HepG2 (cell line): ENCODE measurements around the gene CALD1. TPM values are rescaled to one million over a fixed set of nuclear protein-coding genes. Genes with fewer than 3 reads are reported as not detected.

ENCODE experiments used
- ATAC-seq: fragments of 200-7000 bp; cut with Tn5 transposase; 3 replicates; pipeline ENCODE4 v1.9.1; 2020; ENCODE audit warnings: mild to moderate bottlenecking, moderate library complexity
- BruUV-seq: library from RNA; stranded (reverse); fragments of 400-500 nt; replicated peaks from 2 replicates; lab custom pipeline; 2021; lab: Mats Ljungman, UMichigan
- CTCF ChIA-PET: fragments of 300-600 bp; formaldehyde crosslinking; extraction: SDS; loops from one replicate; lab custom pipeline; 2021; ENCODE audit warnings: low total read pairs, inconsistent platforms, low intra/inter-chr PET ratio; lab: Yijun Ruan, JAX
- POLR2A ChIA-PET: fragments of 350-600 bp; sonication (Branson Sonifier 250); formaldehyde crosslinking; loops from one replicate; lab custom pipeline; 2020; ENCODE audit warnings: antibody characterized with exemption, inconsistent platforms; lab: Yijun Ruan, JAX
- DNase-seq: peaks from one replicate; pipeline ENCODE4 v3.0.0-alpha.2; 2015; ENCODE audit warnings: low spot score
- FAIRE-seq: peaks from 3 replicates; lab custom pipeline; 2011; peaks lifted over from hg19 to GRCh38; lab: Jason Lieb, UNC
- H2AFZ ChIP-seq: one replicate; pipeline ENCODE4 v1.6.1; 2011; ENCODE audit warnings: low read length, inconsistent platforms
- H3K27ac ChIP-seq: fragments of 300-600 bp; 3 replicates; pipeline ENCODE4 v1.8.0; 2011; ENCODE audit warnings: mixed run types, mild to moderate bottlenecking, mixed read lengths, low read length, inconsistent platforms; ENCODE audit not compliant: insufficient read depth; ENCODE audit errors: extremely low read length
- H3K27me3 ChIP-seq, 2 experiments: fragments of 200-600 bp in 1 of 2; 2 replicates in 1 of 2; 3 replicates in 1 of 2; pipeline versions ENCODE4 v1.6.0 to v1.8.0; 2011; ENCODE audit warnings: low read length in 2 of 2, mild to moderate bottlenecking in 2 of 2, moderate library complexity in 2 of 2, inconsistent platforms in 1 of 2; ENCODE audit not compliant: insufficient read depth in 2 of 2, control insufficient read depth in 1 of 2
- H3K36me3 ChIP-seq, 2 experiments: fragments of 200-600 bp in 1 of 2; replicated peaks in 1 of 2; 2 replicates in 1 of 2; 3 replicates in 1 of 2; pipeline versions ENCODE4 v1.5.1 to v1.8.0; 2011; ENCODE audit warnings: low read length in 2 of 2, inconsistent platforms in 1 of 2; ENCODE audit not compliant: insufficient read depth in 2 of 2, control insufficient read depth in 1 of 2
- H3K4me1 ChIP-seq: 2 replicates; pipeline ENCODE4 v1.5.1; 2012; ENCODE audit warnings: low read length, inconsistent platforms; ENCODE audit not compliant: insufficient read depth
- H3K4me2 ChIP-seq: 2 replicates; pipeline ENCODE4 v1.6.0; 2011; ENCODE audit warnings: low read depth, low read length, inconsistent platforms
- H3K4me3 ChIP-seq, 3 experiments: fragments of 200-600 bp in 1 of 3; sonication (generic), shearing (Covaris generic) in 1 of 3; replicated peaks in 1 of 3; 2 replicates each; pipeline ENCODE4 v1.5.1; 2011 to 2016; ENCODE audit warnings: low read length in 3 of 3, inconsistent platforms in 2 of 3, low read depth in 2 of 3, mild to moderate bottlenecking in 2 of 3, control low read depth in 1 of 3, mixed read lengths in 1 of 3; ENCODE audit not compliant: insufficient read depth in 1 of 3
- H3K79me2 ChIP-seq: one replicate; pipeline ENCODE4 v1.6.1; 2011; ENCODE audit warnings: low read length, inconsistent platforms; ENCODE audit not compliant: insufficient read depth
- H3K9ac ChIP-seq: 2 replicates; pipeline ENCODE4 v1.6.0; 2011; ENCODE audit warnings: mild to moderate bottlenecking, low read depth, low read length, inconsistent platforms; ENCODE audit not compliant: insufficient read depth
- H3K9me3 ChIP-seq: 2 replicates; pipeline ENCODE4 v1.5.1; 2012; ENCODE audit warnings: mild to moderate bottlenecking, low read length
- H4K20me1 ChIP-seq: 2 replicates; pipeline ENCODE4 v1.6.0; 2011; ENCODE audit warnings: inconsistent platforms, mild to moderate bottlenecking, low read length, moderate library complexity; ENCODE audit not compliant: insufficient read depth
- CREB1 ChIP-seq, 2 experiments: fragments of 450-650 bp in 1 of 2; IDR thresholded peaks; 2 replicates each; pipeline ENCODE4 v1.6.1; 2016 to 2017; ENCODE audit warnings: control low read depth in 1 of 2, mild to moderate bottlenecking in 1 of 2, missing compliant biosample characterization in 1 of 2, missing genetic modification characterization in 1 of 2
- HNF1A ChIP-seq, 2 experiments: sonication (generic) in 1 of 2; formaldehyde crosslinking in 1 of 2; IDR thresholded peaks; 2 replicates each; pipeline versions ENCODE4 v1.4.0 to v1.6.1; 2016 to 2020; ENCODE audit warnings: borderline replicate concordance in 1 of 2, low read depth in 1 of 2, mild to moderate bottlenecking in 1 of 2, missing genetic modification reagents in 1 of 2
- MED8 ChIP-seq: sonication (generic); formaldehyde crosslinking; IDR thresholded peaks from 2 replicates; pipeline ENCODE4 v1.8.1; 2023; ENCODE audit warnings: mild to moderate bottlenecking, missing genetic modification reagents; ENCODE audit not compliant: insufficient replicate concordance
- SP2 ChIP-seq: sonication (generic); formaldehyde crosslinking; IDR thresholded peaks from 2 replicates; pipeline ENCODE4 v1.5.1; 2020; ENCODE audit warnings: mild to moderate bottlenecking, missing genetic modification reagents
- ZNF761 ChIP-seq: sonication (generic); formaldehyde crosslinking; conservative IDR thresholded peaks from 2 replicates; pipeline ENCODE4 v1.4.0; 2020; ENCODE audit warnings: mild to moderate bottlenecking, missing genetic modification reagents
- WGBS: methylation state at CpG from one replicate; pipeline ENCODE4 v1.1.6; 2017; ENCODE audit warnings: low lambda C conversion rate; 5-methylcytosine and 5-hydroxymethylcytosine counted together
- in situ Hi-C: cut with HindIII; loops from 2 replicates; pipeline ENCODE4 v1.10.0; 2017; ENCODE audit warnings: low pct_unique_long_range_greater_than_20kb; ENCODE audit not compliant: extremely low pct_ligation_motif_present
- intact Hi-C: fragments of 100-400 bp; cut with micrococcal nuclease; formaldehyde crosslinking; loops from one replicate; pipeline ENCODE4 v1.10.0; 2022; ENCODE audit not compliant: unreplicated experiment
- polyA plus RNA-seq, 8 experiments: library from polyadenylated mRNA; depleted of rRNA in 3 of 8; stranded (reverse) in 7 of 8; unstranded in 1 of 8; fragments of >200 nt; fragmentation: Illumina TruSeq in 4 of 8; extraction: Trizol in 4 of 8; gene quantifications; 2 replicates each; pipeline versions ENCODE4 v1.2.1 to v1.2.3, GENCODE V29; 2011 to 2016; ENCODE audit warnings: low read depth in 4 of 8, missing spikeins in 1 of 8, mixed read lengths in 1 of 8; ENCODE audit not compliant: insufficient read depth in 1 of 8
- total RNA-seq, 5 experiments: library from RNA; depleted of rRNA; stranded (reverse); fragments of >200 nt; fragmentation: Illumina TruSeq; extraction: Trizol; gene quantifications; 2 replicates each; pipeline ENCODE4 v1.2.3, GENCODE V29; 2016; ENCODE audit warnings: low read depth in 1 of 5

CALD1 gene
- total and polyA plus RNA-seq, 2 of the 13 experiments (the other 11 are each of a cell fraction or from before 2014, with no cell fraction given), result 53.0 to 112 TPM

- intact Hi-C loops, result no loop called here
- POLR2A ChIA-PET, result no interaction called here
- DNase-seq, result no peak
Observed at GRCh38 chr7:134777470-134777869, 2.0 kb upstream of the CALD1 start.

More at GRCh38 chr7:134777470-134777869, 2.0 kb upstream of the CALD1 start:
- Histone ChIP-seq H3K4me2 (no peak overlapping the region), H3K4me3 (no peak overlapping the region), H3K36me3 (no peaks in the 10 kb centered on the region), H3K79me2 (no peaks in the 10 kb centered on the region), H3K9me3 (no peaks in the 10 kb centered on the region), H3K27ac (no peak overlapping the region), H3K4me1 (peaks cover 15% of the 10 kb centered on the region), H3K9ac (no peak overlapping the region), H4K20me1 (no peaks in the 10 kb centered on the region), H3K27me3 (no peaks in the 10 kb centered on the region), H2AFZ (no peak overlapping the region)
- TF ChIP-seq ZNF761 (no peak), HNF1A (IDR thresholded peaks at IDR 0.05; ENCODE audit: low read depth) (no peak), HNF1A (CRISPR knock-in tag; IDR thresholded peaks at IDR 0.05; ENCODE audit: borderline replicate concordance) (no peak), CREB1 (IDR thresholded peaks at IDR 0.05) (no peak), CREB1 (CRISPR knock-in tag; IDR thresholded peaks at IDR 0.05) (no peak), MED8 (no peak), SP2 (no peak)
- BruUV-seq, result no TSS peak
- FAIRE-seq (no peak), ATAC-seq (no peak)
- in situ Hi-C loops, result no loop called here
- CTCF ChIA-PET, result no interaction called here
- 34% methylated on average over 3 of the region's 3 CpGs for WGBS
